H4 (cell line): ENCODE measurements around the gene FLYWCH1. TPM values are rescaled to one million over a fixed set of nuclear protein-coding genes. Genes with fewer than 3 reads are reported as not detected.

Experiments
- DNase-seq: peaks from one replicate; pipeline ENCODE4 v3.0.0-alpha.2; 2015; ENCODE audit warnings: low spot score
- total RNA-seq: library from RNA; depleted of rRNA; stranded (reverse); fragments of >200 nt; shearing (Covaris generic); gene quantifications from 2 replicates; pipeline ENCODE4 v1.2.3, GENCODE V29; 2014; rRNA removed

FLYWCH1 gene
- total RNA-seq, 1 experiment from 2014 or later, result 9.1 TPM

DNA sequence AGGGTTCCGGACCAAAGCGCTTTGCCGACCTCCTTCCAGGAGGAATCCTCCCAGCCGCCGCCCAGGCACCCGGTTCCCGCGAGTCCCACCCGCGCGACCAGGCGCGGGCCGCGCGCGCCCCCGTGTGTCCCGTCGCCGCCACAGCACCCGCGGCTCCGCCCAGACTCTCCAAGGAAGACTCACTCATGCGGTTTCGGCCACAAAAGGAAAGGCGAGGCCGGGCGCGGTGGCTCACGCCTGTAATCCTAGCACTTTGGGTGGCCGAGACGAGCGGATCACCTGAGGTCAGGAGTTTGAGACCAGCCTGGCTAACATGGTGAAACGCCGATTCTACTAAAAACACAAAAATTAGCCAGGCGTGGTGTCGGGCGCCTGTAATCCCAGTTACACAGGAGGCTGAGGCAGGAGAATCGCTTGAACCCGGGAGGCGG lies 72.0 kb downstream of the FLYWCH1 start:
- peak; percentile 77 for DNase-seq

DNA sequence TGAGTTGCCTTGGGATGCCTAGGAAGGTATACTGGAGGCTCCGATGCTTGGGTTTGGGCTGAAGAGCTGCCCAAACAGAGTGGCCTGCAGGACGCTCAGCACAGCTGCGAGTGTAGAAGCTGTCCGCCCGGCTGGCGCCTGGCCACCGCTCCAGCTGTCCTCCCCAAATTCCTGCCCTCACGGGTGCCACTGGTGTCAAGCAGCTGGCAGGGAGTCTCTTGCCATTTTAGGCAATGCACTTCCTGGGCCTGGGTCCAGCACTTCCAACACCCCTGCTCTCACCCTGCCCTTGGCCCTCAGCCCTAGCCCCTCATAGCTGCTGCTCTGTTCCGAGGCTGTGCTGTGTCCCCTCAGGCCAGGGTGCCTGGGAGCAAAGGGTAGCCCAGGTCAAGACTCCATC lies 73.7 kb downstream of the FLYWCH1 start:
- no peak for DNase-seq

DNA sequence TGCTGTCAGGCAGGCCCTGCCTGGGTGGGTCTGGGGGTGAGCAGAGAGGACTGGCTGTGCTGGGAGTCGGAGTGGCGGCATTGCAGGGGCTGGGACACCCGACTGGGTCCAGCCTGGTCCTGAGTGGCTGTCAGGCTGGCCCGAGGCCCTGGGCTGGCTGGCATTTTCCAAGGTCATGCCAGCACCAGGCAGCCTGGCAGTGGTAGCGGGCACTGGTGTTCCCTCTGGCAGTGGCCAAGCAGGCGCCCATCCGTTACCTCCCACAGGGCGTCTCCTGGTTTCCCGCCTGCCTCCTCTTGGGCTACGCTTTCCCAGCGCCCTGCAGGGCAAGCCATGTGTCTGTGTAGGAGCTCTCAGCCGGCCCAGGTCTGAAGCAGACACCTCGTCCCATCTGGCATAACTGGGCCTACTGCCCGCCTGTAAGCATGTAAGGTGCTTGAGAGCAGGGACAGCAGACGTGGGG lies 74.2 kb downstream of the FLYWCH1 start:
- DNase-seq, result no peak

DNA sequence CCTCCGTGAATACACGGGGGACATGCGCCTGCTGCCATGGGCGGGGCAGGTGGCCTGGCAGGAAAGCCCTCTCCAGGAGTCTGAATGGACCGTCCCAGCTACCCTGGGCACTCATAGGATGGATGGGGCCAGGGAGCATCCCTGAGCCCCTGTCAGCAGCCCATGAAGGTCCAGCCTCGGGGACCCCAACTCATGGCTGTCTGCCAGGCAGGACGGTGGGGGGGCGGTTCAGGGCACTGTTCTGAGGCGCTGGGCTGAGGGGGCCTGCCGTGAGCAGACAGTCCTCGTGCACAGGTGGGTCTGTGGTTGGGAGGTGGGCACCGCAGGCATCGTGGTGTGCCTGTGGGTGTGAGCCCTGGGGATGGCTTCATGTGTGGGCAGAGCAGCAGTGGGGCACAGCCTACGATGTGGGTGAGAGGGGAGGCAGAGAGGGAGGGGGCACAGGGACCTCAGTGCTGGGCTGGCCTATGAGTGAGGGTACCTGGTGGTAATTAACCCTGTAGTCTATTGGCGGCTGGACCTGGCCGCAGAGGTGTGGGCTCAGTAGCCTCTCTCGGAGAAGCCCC lies 75.0 kb downstream of the FLYWCH1 start:
- DNase-seq, result no peak

DNA sequence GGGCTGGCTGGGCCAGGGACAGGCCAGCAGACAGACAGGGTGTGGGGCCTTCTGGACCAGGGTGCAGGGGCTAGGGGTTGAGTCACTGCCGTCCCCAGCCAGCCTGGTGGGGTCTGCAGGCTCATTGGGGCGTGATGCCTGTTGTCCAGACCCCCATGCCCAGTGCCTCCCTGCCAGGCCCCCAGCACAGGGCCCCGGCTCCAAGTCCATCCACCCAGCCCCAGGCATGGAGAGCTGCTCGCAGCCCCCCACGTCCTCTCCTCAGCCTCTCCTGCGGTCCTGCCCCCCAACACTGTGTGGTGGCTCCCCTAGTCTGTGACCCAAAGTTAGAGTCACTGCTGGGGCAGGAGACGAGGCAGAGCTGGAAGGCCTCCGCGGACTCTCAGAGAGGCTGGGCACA lies 75.6 kb downstream of the FLYWCH1 start:
- no peak for DNase-seq

DNA sequence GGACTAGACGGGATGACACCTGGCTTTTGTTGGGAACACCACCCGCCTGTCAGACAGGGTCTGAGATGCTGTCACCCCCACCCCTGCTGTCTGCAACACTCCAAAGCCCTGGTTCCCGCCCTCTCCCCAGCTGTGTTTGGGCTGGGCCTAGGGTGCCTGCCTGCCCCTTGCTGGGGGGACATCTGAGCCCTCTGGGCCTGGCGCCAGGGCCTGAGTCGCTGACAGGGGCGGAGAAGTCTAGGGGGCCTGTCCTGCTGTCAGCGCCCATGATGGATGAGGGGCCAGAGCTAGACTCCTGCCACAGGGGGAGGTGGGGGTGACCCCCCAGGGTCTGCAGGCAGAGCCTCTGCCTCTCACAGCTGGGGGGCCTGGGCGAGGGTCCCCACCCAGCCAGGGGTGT lies 76.1 kb downstream of the FLYWCH1 start:
- DNase-seq, result no peak

DNA sequence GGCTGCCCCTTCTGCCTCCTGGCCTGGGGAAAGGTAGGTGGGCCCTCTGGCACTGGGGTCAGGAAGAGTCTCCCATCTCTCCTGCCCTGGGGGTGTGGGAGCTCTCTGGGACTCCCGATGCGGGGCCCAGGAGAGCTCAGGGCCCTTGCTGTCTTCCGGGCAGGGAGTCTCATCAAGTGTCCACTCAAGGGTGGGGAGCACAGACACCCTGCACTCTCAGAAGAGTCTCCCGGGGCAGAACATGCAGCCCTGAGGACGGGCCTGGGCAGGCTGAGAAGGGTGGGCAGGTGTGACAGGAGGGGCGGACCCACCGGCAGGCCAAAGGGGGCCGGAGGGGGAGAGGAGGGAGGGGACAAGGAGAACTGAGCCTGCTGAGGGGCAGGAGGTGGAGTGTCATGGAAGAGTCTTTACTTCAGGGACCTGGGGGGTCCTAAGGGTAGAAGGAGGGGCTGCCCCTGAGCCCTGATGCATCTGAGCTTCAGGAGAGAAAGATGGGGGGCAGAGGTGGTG lies 76.9 kb downstream of the FLYWCH1 start:
- no peak for DNase-seq

DNA sequence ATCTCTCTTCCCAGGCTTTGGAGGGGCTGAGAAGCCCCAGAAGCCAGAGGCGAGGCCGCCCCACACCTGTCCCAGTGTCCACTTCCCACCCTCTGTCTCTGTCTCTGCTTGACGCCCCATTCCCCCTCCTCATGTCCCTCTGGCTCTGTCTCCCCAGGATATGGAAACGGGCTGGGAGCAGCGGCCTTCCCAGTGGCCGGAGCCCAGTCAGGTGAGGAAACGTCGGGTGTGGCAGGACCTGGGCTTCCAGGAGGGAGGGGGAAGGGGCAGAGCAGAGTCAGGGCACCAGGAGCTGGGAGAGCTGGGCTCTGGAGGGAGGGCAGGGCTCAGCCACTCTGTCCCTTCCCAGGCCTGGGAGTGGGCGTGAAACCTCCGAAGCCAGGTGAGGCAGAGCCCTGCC lies 79.2 kb downstream of the FLYWCH1 start:
- DNase-seq, result no peak

DNA sequence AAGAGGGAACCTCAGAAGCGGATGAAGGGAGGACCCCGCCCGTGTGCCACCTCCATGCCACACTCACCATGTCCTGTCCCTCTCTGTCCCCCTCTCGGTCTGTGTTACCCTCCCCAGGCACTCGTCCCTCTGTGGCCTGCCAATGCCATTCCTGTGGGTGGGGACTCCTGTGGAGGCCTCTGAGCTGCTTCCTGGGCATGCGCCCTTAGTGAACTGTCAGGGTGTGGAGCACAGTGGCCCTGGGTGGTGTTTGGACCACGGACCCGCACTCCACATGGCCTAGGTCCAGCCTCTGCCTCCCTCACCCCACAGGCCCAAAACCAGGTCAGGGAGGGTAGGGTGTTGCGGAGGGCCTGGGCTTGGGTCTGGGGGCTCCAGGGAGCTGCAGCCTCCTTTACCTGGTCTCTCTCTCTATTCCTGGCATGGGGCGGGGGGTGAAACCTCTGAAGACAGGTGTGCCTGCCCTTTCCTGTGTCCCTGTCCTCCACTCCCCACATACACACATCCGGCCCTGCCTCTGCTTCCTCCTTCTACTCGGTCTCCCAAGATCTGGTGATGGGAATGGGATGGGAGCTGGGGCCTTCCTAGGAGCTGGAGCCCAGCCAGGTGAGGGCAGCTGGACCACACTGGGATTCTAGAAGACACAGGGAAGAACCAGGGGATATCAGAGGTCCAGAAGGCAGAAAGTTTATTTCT lies 80.0 kb downstream of the FLYWCH1 start:
- no peak for DNase-seq

DNA sequence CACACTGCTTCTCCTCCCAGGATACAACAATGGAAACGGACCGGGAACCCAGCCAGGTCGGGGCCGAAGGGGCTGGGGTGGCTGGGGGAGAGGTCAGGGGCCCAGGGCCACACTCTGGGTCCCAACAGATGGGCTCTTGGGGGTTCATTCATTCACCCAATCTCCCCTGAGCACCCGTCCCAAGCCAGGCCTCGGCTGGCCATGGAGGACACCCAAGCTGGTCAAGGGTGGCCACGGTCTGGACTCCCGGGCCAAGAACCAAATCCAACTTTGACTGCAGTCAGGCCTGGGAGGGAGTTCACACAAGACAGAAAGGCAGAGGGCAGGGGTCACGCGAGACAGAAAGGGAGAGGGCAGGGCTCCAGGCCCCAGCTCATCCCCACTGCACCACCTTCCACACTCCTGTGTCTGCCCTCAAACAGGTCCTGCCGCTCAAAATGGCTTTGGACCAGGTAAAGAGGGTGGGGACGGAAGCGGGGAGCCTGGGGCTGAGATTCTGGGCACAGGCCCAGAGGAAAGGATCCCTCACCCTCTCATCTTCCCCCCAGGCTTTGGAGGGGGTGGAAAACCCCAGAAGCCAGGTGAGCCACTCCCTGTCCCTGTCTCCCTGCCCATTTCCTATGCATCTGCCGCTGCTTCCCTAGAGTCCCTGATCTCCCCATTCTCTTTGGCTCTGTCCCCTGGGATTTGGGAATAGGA lies 80.8 kb downstream of the FLYWCH1 start:
- no peak for DNase-seq

DNA sequence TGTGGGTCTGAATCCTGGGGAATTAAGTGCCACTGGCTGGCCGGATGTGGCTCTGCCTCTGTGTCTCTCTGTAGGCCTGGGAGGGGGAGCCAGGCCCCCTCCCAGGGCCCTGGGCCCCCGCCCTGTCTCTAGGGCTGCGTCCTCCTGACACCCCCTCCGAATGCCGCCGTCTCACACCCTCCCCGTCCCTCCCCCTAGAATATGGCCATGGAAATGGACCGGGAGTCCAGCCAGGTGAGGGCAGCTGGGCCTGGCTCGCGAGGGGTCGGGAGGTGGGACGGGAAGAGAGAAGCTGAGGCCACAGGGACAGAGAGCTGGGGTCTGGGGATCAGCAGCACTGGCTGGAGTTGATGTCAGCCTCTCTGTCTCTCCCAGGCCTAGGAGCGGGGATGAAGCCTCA lies 84.6 kb downstream of the FLYWCH1 start:
- no peak for DNase-seq

DNA sequence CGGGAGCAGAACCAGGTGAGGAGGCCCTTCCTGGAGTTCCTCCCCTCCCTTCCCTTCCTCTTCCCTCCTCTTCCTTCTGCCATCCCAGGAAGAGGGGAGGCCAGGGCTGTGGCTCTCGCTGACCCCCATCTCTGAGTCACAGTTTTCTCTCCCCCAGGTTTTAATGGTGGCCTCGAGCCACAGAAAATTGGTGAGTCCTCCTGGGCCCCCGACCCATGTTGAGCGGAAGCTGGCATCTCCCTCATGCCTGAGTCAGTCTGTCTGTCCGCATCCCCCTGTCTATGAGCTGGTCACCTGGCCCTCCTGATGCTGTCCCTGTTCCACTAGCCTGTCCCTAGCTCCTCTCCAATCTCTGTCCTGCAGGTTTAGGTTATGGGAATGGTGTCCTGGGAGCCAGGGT lies 88.2 kb downstream of the FLYWCH1 start:
- no peak for DNase-seq

DNA sequence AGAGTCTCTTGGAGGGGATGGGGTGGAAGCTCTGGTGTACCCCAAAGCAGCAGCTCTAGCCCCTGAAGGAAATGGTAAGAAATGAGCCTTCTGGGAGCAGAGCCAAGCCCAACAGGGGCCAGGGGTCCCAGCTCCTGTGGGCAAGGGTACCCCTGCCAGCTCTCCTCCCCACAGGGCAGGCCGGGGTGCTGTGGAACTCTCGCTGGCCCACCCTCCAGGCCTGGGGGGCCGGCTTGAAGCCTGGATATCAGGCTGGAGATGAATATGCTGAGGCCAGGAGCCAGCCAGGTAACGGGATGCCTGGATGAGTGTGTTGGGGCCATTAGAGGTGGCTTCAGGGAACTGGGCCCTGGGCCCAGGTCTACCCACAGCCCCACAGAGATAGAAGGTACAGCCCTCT lies 88.8 kb downstream of the FLYWCH1 start:
- no peak for DNase-seq

Other genes starting within 250 kb of the FLYWCH1 start
- gene KCTD5, start 229.4 kb upstream of the FLYWCH1 start, total RNA-seq, result 25.3 and 49.7 TPM in 2 replicates
- 0.02 and 0.46 TPM in 2 replicates for gene PRSS27, start 191.7 kb upstream of the FLYWCH1 start, total RNA-seq
- 16.1 and 19.2 TPM in 2 replicates for gene SRRM2, start 159.3 kb upstream of the FLYWCH1 start, total RNA-seq
- 495 and 562 TPM in 2 replicates for gene ELOB, start 134.7 kb upstream of the FLYWCH1 start, total RNA-seq
- 0.10 TPM in 1 of 2 replicates, not detected in the other for gene PRSS33, start 124.4 kb upstream of the FLYWCH1 start, total RNA-seq
- not detected in 2 replicates for gene PRSS41, start 113.5 kb upstream of the FLYWCH1 start, total RNA-seq
- not detected in 2 replicates for gene PRSS21, start 94.7 kb upstream of the FLYWCH1 start, total RNA-seq
- gene ZG16B, start 81.6 kb upstream of the FLYWCH1 start, total RNA-seq, result 0.14 TPM in 1 of 2 replicates, not detected in the other
- gene PRSS22, start 53.8 kb upstream of the FLYWCH1 start, total RNA-seq, result not detected in 2 replicates
- 57.3 and 77.7 TPM in 2 replicates for gene FLYWCH2, start 28.7 kb upstream of the FLYWCH1 start, total RNA-seq
- 6.0 and 11.0 TPM in 2 replicates for gene KREMEN2, start 52.3 kb downstream of the FLYWCH1 start, total RNA-seq
- gene PAQR4, start 57.4 kb downstream of the FLYWCH1 start, total RNA-seq, result 14.4 and 17.9 TPM in 2 replicates
- gene PKMYT1, start 68.5 kb downstream of the FLYWCH1 start, total RNA-seq, result 19.9 and 26.0 TPM in 2 replicates
- not detected in 2 replicates for gene CLDN9, start 101.0 kb downstream of the FLYWCH1 start, total RNA-seq
- gene CLDN6, start 106.3 kb downstream of the FLYWCH1 start, total RNA-seq, result 2.0 TPM in 1 of 2 replicates, not detected in the other
- gene TNFRSF12A, start 108.4 kb downstream of the FLYWCH1 start, total RNA-seq, result 312 and 417 TPM in 2 replicates
- 64.6 and 93.1 TPM in 2 replicates for gene HCFC1R1, start 112.0 kb downstream of the FLYWCH1 start, total RNA-seq
- 43.5 and 48.2 TPM in 2 replicates for gene THOC6, start 112.1 kb downstream of the FLYWCH1 start, total RNA-seq
- 0.25 TPM in 1 of 2 replicates, not detected in the other for gene BICDL2, start 125.0 kb downstream of the FLYWCH1 start, total RNA-seq
- gene MMP25, start 134.6 kb downstream of the FLYWCH1 start, total RNA-seq, result 0.87 and 0.94 TPM in 2 replicates
- gene IL32, start 153.7 kb downstream of the FLYWCH1 start, total RNA-seq, result 15.8 and 24.1 TPM in 2 replicates
- not detected in 2 replicates for gene ZSCAN10, start 187.4 kb downstream of the FLYWCH1 start, total RNA-seq
- gene ZNF205, start 200.7 kb downstream of the FLYWCH1 start, total RNA-seq, result 5.2 and 8.6 TPM in 2 replicates
- 2.0 and 3.9 TPM in 2 replicates for gene ZNF213, start 223.1 kb downstream of the FLYWCH1 start, total RNA-seq